Measurements from ENCODE around the gene TMEM214. TPM values are rescaled to one million over a fixed set of nuclear protein-coding genes. Genes with fewer than 3 reads are reported as not detected.

Gene TMEM214
- total RNA-seq, 4 donors from 2014 or later, result 50.1 to 121 (median 82.0) TPM

- H3K4me3 ChIP-seq, result no peak overlapping the region
- peaks cover 0 to 9% (median 6%) of the 10 kb centered on the region in 4 donors for H3K4me1 ChIP-seq
- no peak overlapping the region for H3K27ac ChIP-seq
- H3K27me3 ChIP-seq, result no peaks in the 10 kb centered on the region
- no peaks in the 10 kb centered on the region for H3K9me3 ChIP-seq
- no peak for TF ChIP-seq CTCF (IDR thresholded peaks at IDR 0.05)
- TF ChIP-seq POLR2A (IDR thresholded peaks at IDR 0.05), result no peak
- peak in 1 of 3 donors; percentile 18 for DNase-seq
- H3K36me3 ChIP-seq, result peaks cover 0 to 47% (median 0%) of the 10 kb centered on the region in 3 donors
These were observed 22.0 kb downstream of the TMEM214 start for GRCh38 chr2:27054721-27055120.

GRCh38 chr2:27057184-27057583, 24.4 kb downstream of the TMEM214 start:
- TF ChIP-seq CTCF (IDR thresholded peaks at IDR 0.05) (no peak), POLR2A (IDR thresholded peaks at IDR 0.05) (no peak)
- H3K4me3 ChIP-seq, result no peak overlapping the region
- no peaks in the 10 kb centered on the region for H3K9me3 ChIP-seq
- peaks cover 0 to 48% (median 0%) of the 10 kb centered on the region in 3 donors for H3K36me3 ChIP-seq
- H3K4me1 ChIP-seq, result peaks cover 0 to 4% (median under 1%) of the 10 kb centered on the region in 4 donors
- H3K27ac ChIP-seq, result no peak overlapping the region
- H3K27me3 ChIP-seq, result no peaks in the 10 kb centered on the region
- peak in 1 of 3 donors; percentile 11 for DNase-seq

- TF ChIP-seq POLR2A (IDR thresholded peaks at IDR 0.05) (no peak), CTCF (IDR thresholded peaks at IDR 0.05) (no peak)
- peaks cover 0 to 48% (median 0%) of the 10 kb centered on the region in 3 donors for H3K36me3 ChIP-seq
- no peaks in the 10 kb centered on the region for H3K4me1 ChIP-seq
- no peaks in the 10 kb centered on the region for H3K27me3 ChIP-seq
- no peaks in the 10 kb centered on the region for H3K9me3 ChIP-seq
- H3K27ac ChIP-seq, result no peak overlapping the region
- DNase-seq, result peak in 1 of 3 donors; percentile 34
- no peak overlapping the region for H3K4me3 ChIP-seq
These were observed 25.4 kb downstream of the TMEM214 start for GRCh38 chr2:27058210-27058609.

GRCh38 chr2:27059141-27059820, 26.5 kb downstream of the TMEM214 start:
- no peaks in the 10 kb centered on the region for H3K9me3 ChIP-seq
- no peak overlapping the region for H3K27ac ChIP-seq
- H3K27me3 ChIP-seq, result no peaks in the 10 kb centered on the region
- DNase-seq, result peak in 1 of 3 donors; percentile 40
- H3K4me3 ChIP-seq, result no peak overlapping the region
- no peaks in the 10 kb centered on the region for H3K4me1 ChIP-seq
- H3K36me3 ChIP-seq, result peaks cover 0 to 41% (median 0%) of the 10 kb centered on the region in 3 donors
- TF ChIP-seq POLR2A (IDR thresholded peaks at IDR 0.05) (no peak), CTCF (IDR thresholded peaks at IDR 0.05) (no peak)

GRCh38 chr2:27060323-27060722, 27.6 kb downstream of the TMEM214 start:
- no peaks in the 10 kb centered on the region for H3K4me1 ChIP-seq
- H3K27ac ChIP-seq, result no peak overlapping the region
- H3K4me3 ChIP-seq, result no peak overlapping the region
- no peaks in the 10 kb centered on the region for H3K9me3 ChIP-seq
- no peak for TF ChIP-seq CTCF (IDR thresholded peaks at IDR 0.05)
- no peak for TF ChIP-seq POLR2A (IDR thresholded peaks at IDR 0.05)
- DNase-seq, result no peak
- peaks cover 0 to 30% (median 0%) of the 10 kb centered on the region in 3 donors for H3K36me3 ChIP-seq
- H3K27me3 ChIP-seq, result no peaks in the 10 kb centered on the region
